K562 treated with DMSO at 1 percent for 12 hours (cell line): ENCODE data around the gene RGS9. TPM values are rescaled to one million over a fixed set of nuclear protein-coding genes. Genes with fewer than 3 reads are reported as not detected.

ENCODE experiments used
- total RNA-seq: library from RNA; unstranded; fragments of 300-600 nt; gene quantifications from 2 replicates; pipeline ENCODE4 v1.2.3, GENCODE V29; 2022; ENCODE audit not compliant: insufficient read depth

Gene RGS9
- total RNA-seq: 0.90 and 1.3 TPM in 2 replicates

GRCh38 chr17:65137021-65137939 lies at the start of gene RGS9:
RGS9 (plus strand) TSS chr17:65137370; CDS start chr17:65137541, 171 bp downstream.

Other genes with a start within 250 kb of the RGS9 start
- gene LRRC37A3, start 217.9 kb upstream of the RGS9 start, total RNA-seq: 1.2 and 1.4 TPM in 2 replicates
- 8.0 and 29.3 TPM in 2 replicates for gene GNA13, start 80.6 kb upstream of the RGS9 start, total RNA-seq